Measurements from ENCODE around the gene GNA14.
"Not testable (repeated sequence)": the region's sequence is repeated elsewhere in the genome, so short reads cannot be mapped to it uniquely, and the experiment has no call there.

Gene GNA14

GRCh38 chr9:77648234-77649108 lies at the start of gene GNA14:
TSS of gene GNA14 (minus strand) at chr9:77648322. CDS start at chr9:77647793, 529 bp downstream.
- DNase-seq: no peak

DNA sequence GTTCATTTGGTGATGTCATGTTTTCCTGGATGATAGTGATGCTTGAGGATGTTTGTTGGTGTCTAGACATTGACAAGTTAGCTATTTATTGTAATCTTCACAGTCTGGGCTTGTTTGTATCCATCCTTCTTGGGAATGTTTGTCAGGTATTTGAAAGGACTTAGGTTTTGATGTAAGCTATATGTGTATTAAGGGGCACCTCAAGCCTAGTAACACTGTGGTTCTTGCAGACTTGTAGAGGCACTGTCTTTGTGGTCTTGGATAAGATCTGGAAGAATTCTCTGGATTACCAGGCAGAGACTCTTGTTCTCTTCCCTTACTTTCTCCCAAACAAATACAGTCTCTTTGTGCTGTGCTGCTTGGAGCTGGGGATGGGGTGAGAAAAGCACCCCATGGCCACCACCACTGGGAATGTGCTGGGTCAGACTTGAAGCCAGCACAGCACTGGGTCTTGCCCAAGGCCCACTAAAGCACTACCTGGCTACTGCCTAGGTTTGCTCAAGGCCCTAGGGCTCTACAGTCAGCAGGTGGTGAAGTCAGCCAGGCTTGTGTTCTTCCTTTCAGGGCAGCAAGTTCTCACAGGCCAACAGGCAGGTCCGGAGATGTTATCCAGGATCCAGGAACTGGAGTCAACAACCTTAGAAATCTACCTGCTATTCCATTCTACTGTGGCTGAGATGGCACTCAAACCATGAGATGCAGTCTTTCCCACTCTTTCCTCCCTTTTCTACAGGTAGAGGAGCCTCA lies 49.3 kb upstream of the GNA14 start:
- DNase-seq: no peak

DNA sequence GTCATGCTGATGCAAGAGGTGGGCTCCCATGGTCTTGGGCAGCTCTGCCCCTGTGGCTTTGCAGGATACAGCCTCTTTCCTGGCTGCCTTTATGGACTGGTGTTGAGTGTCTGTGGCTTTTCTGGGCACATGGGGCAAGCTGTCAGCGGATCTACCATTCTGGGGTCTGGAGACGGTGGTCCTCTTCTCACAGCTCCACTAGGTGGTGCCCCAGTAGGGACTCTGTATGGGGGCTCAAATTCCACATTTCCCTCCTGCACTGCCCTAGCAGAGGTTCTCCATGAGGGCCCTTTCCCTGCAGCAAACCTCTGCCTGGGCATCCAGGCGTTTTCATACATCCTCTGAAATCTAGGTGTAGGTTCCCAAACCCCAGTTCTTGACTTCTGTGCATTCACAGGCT lies 42.6 kb upstream of the GNA14 start:
- not testable (repeated sequence) for DNase-seq

DNA sequence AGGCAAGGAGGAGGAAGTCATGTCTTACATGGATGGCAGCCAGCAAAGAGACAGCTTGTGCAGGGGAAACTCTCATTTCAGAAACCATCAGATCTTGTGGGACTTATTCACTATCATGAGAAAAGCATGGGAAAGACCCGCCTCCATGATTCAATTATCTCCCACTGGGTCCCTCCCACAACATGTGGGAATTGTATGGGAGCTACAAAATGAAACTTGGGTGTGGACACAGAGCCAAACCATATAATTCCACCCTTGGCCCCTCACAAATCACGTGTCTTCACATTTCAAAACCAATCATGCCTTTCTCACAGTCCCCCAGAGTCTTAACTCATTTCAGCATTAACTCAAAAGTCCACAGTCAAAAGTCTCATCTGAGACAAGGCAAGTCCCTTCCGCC lies 42.0 kb upstream of the GNA14 start:
- not testable (repeated sequence) for DNase-seq

GRCh38 chr9:77687737-77688136 lies 39.6 kb upstream of the GNA14 start:
- DNase-seq: not testable (repeated sequence)

GRCh38 chr9:77680581-77680980 lies 32.5 kb upstream of the GNA14 start:
- no peak for DNase-seq

DNA sequence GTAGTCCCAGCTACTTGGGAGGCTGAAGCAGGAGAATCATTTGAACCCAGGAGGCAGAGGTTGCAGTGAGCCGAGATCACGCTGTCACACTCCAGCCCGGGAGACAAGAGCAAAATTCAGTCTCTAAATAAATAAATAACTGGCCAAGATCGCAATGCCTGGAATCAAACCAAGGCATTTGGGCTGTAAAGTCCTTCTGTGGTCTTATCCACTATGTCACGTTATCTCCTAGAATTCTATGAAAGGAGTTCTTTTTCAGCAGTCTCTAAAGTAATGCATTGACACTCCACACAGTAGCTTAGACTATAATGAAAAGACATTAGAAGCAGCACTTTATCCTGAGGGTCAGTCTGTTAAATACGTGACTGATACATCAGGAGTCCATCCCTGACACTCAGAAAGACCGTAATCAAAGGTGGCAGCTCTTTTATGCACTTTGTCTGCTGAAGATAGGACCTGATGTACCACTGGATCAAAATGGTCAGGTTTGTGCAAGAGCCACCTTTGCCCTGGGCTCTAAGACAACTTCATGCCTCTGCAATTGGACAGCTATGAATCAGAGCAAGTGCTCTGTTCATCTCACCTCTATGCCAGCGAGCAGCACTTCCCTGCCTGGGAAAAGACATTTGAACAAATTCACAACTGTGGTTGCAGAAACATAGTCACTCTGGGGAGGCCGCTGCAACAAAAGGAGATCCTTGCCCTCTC lies 31.7 kb upstream of the GNA14 start:
- DNase-seq: no peak

GRCh38 chr9:77679088-77679487 lies 31.0 kb upstream of the GNA14 start:
- no peak for DNase-seq

GRCh38 chr9:77677957-77678535 lies 29.9 kb upstream of the GNA14 start:
- DNase-seq: no peak

DNA sequence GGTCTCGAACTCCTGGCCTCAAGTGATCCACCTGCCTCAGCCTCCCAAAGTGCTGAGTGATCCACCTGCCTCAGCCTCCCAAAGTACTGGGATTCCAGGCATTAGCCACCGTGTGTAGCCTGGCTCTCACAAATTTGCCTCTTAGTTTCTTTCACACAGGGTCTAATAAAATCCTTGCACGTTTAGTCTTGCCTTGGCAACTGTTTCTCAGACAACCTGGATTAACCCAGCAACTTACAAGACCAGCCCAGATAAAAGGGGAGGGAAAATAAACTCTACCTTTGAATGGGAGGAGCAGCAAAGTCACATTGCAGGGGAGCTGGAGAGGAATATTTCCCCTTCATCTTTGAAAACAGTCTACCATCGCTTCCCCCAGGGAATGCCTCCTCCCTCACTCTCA lies 29.3 kb upstream of the GNA14 start:
- DNase-seq: no peak

DNA sequence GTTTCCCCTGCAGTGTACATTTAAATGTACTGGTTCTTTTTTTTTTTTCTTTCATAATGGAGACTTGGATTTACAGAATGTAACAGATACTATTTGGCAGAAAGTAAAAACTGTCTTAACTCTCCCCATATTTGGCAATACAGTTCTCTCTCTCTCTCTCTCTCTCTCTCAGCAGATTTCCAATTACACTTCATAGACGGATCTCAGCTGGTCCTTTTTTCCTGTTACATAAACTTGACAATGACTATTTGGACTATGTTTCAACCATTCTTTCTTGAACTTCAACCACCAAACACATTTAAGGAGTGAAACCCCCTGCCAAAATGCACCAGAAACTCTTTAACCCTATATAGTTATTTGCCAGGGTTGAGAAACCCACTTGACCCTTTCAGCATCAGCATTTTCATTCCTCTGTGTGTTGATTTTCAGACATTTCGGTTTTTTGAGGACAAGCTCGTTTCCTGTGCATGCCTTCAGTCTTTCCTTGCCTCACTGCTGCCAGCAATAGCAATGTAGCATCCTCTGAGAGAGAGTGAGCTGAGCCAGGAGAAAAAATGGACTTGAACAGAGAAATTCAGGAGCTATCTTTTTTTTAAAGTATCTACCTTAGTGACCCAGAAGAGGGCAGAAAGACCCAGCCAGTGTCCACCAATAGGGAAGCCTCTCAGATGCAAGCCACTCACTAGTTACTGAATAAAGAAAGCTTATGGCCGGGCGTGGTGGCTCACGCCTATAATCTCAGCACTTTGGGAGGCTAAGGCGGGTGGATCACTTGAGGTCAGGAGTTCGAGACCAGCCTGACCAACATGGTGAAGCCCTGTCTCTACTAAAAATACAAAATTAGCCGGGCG lies 26.0 kb upstream of the GNA14 start:
- no peak for DNase-seq

GRCh38 chr9:77672183-77672582 lies 24.1 kb upstream of the GNA14 start:
- no peak for DNase-seq

GRCh38 chr9:77667151-77667550 lies 19.0 kb upstream of the GNA14 start:
- DNase-seq: no peak

DNA sequence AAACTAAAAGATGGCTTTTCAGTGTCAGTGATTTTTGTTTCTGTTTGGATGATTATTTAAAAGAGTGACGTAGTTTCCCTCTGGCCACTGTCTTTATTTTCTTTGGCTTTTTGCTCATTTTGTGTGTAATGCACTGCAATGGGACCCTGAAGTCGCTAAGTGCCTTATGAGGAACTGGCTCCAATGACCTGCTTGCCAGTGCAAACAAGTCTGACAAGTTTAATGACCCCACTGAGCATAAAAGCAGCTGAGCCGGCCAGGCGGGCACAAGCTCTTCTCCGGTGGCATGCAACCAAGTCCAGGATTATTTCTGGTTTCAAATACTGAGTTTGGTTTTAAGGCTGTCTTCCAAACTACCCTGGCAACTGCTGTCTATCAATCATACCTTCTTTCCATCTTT lies 15.6 kb upstream of the GNA14 start:
- DNase-seq: no peak

- no peak for DNase-seq
These were observed 13.5 kb upstream of the GNA14 start for GRCh38 chr9:77661566-77662085.

DNA sequence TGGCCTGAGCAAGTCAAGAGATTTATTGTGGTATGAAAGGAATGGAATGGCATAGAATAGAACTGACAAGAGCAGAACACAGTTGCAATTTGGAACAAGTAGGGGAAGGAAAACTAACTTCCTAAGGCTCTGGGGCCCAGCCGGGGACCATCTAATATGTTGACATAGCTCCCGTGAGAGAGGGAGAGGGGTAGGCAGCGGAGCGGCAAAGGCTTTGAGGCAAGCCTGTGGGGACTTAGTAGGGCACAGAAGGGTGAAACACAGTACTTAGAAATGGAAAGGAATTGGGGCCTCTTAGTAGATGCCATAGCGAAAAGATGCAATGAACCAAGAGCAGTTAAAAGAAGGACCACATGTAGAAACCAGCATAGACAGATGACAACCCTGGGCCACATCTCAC lies 11.8 kb upstream of the GNA14 start:
- DNase-seq: no peak

- DNase-seq: no peak
These were observed 3.1 kb upstream of the GNA14 start for GRCh38 chr9:77651203-77651602.

DNA sequence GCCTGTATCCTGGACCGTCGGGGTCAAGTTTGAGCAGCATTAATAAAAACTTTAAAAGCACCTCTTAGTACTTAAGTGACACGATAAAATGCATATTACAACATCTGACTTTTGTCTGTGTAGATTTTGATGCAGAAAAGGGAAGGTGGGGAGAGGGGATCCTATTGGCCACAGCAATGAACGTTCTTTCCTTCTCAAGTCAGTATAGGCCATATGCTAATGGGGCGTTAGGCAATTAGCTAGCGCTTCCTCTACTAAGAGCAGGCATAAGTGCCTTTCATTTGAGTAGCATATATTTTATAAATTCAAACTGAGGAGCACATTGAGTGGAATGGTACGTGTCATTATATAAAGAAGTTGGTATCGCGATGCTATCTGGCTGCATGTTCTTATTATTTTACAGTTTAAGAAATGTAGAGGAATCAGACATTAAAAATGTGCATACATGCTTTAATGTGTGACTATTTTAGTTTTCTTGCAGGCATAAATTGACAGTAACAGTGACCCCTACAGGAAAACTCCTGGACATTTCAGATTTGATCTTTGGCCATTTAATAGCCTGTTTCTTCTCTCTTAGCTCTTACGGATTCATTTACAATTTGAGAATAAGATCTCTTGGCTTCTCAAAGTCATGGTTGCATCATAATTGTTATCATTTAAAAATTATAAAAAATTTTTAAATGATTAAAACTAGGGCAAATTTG lies 1.1 kb upstream of the GNA14 start:
- no peak for DNase-seq

DNA sequence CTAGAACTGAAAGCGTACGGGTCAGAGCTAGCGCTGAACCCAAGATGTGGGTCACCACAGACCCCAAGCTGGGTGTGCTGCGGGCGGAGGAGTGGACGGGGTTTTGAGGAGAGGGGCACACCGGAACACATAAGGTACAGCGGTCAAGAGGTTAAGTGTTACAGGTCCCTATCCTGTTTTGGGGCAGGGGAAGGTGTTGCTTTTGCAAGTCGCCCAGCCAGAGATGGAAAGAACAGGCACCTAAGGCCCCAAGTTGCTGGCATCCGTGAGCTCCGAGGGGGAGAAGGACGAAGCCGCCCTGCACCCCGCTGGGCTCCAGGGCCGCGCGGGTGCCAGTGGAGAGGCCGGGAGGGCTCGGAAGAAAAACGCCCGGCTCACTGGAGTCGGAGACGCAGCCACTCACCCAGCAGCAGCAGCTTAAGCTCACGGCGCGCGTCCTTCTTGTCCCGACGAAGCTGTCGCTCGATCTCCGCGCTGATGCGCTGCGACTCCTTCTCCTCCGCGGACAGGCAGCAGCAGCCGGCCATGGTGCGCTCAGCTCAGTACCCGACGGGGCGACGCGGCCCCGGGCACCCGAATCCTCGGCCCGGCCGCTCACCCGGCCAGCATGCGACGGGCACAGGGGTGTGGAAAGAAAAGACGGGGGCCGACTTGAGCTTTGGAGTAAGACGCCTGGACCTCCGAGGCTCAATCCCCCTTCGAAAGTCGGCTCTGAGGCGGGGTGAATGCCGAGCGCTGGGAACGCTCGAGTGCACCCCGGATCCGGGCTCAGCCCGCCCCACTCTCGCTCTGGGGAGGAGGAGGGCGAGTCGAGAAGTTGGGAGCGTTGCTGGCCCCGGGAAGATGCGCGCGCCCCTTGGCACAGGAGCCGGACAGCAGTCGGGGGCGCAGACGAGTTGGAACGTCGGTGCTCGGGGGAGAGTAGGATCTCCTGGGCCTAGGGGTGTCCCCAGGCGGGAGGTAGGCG lies 572 bp downstream of the GNA14 start:
- no peak for DNase-seq

- no peak for DNase-seq
These were observed 4.3 kb downstream of the GNA14 start for GRCh38 chr9:77643871-77644270.
